Stimulated activated CD4-positive, alpha-beta T cell treated with anti-CD3 and anti-CD28 coated beads, Interleukin-4, amount 100 ng/mL, for 4 hours (primary cell): Measurements from ENCODE around the gene EEFSEC.
A peak's percentile ranks its signal among the peaks of the same experiment; 100 is the strongest.

Experiments
- DNase-seq, 2 experiments: peaks; one replicate each; pipeline ENCODE4 v3.0.0-alpha.2; 2020

The EEFSEC gene

DNA sequence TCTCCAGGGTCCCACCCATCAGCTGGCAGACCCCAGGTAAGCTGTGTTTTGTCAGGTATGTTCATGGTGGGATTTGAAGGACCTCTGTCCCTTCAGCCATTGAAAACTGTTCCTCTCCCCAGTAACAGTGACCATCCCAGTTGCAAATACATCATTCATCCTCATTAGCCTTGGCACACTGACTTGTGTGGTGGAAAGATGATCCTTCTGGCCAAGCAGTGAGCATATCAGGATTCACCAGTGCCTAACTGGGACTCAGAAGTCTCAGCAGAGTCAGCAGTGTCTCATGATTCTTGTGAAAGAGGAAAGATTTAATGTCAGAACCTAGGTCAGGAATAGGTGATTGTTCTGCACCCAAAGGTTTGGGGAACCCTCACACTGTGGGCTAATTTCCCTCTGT lies 223.2 kb downstream of the EEFSEC start:
- DNase-seq: no peak

GRCh38 chr3:128378631-128379347 lies 225.5 kb downstream of the EEFSEC start:
- no peak for DNase-seq

DNA sequence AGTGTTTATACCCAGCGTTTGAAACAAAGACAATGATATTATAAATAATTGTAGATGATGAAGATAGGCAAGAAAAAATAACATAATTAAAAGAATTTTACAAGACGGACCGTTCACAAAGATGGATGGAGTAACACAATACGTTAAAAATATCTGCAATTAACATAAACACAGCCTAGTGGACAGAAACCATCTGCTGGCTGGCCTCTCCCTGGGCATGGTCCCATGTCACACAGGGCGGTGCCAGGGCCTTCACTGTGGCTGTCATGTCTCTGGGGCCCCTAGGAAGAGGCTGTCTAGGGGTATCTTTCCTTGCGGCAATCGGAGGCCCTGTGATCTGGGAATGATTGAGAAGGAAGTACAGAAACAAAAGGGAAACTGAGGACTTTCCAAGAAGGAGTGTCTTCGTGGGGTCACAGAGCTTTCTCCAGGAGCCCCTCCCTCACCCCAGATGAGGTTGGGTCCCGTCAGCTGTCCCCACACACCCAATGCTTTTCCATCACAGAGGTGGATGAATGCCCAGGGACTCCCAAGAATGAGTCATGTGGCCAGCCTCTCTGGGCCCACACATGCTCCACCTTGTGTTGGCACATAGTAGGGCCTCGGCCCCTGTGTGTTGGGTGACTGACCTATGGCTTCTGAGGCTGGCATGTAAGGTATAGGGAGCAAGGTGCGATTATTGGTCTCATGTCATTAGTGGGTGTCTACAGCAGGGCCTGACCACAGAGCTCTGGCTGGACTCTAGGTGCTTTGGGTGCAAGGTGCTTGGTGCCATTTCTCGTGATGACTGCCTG lies 226.3 kb downstream of the EEFSEC start:
- DNase-seq: no peak

DNA sequence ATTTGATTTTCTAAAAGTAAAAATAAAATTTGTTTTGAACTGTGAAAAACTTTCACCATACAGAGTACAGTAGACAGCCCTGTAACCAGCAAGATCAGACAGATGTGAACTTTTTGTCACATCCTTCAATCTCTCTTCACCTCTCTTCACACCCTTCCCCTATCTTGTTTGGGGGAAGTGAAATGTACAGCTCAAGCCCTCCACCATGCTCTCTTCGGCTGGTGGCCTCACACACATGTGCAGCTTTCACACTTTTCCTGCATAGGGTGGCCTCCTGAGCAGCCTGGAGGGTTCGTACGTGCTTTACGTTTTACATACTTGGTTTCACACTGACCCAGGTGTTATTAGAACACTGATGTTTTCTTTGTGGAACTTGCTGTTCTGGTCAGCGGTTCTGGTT lies 227.0 kb downstream of the EEFSEC start:
- DNase-seq: no peak

- DNase-seq: no peak
These were observed 227.4 kb downstream of the EEFSEC start for GRCh38 chr3:128380719-128381118.

DNA sequence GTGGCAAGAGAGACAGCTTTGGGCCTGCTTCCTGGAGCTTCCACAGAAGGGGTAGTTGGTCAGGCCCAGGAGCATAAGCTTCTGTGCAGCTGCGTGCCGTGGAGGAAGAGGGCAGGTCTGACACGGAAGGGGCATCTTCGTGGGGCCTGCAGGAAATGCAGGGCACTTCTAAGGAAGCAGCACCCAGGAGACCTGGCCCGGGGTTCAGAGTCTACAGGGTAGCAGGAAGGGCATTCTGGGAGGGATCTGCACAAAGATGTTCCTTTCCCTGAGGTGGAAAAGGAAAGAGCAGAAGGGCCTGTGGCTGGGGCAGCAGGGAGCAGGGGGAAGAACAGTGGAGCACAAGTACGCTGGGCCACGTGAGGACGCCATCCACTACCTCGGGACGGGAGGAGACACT lies 228.3 kb downstream of the EEFSEC start:
- DNase-seq: no peak

GRCh38 chr3:128382221-128382807 lies 229.0 kb downstream of the EEFSEC start:
- no peak for DNase-seq

DNA sequence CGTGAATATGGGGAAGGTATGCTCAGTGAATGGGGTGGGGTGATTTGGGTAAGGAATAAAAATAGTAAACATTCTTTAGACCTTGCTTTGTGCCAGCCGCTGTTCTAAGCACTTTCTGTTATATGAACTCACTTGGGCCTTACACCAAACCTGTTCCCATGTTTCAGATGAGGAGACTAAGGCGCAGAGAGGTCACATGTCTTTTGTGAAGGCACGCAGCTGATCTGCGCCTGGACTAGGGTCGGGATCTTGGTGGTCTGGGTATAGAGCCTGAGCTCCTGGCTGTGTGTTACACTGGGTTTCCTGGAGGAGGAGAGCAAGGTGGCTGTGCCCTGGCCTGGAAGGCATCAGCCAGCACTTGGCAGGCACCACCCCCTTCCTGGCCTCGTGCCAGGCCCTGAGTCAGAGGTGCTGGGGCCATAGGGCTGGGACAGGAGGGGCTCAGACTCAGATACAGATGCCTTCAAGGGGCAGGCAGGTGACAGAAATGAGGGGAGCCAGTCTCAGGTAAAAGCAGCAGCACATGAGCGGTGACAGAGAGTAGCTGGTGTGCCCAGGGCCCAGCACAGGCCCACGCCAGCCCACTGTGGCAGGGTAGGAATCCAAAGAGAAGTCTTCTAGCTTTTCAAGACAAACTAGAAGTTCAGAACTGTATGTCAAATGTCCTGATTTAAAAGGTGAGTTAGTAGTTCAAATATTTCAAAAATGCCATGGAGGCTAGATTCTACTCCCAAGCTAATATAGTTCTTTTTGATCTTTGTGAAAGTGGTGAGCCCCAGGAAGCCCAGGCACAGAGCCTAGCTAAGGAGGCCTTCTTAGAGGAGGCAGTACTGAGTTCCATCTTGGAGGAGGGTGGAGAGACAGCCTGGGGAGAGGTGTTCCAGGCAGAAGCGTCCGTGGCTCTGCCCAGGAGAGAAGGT lies 230.3 kb downstream of the EEFSEC start:
- peak; percentile 22 to 50 for DNase-seq

DNA sequence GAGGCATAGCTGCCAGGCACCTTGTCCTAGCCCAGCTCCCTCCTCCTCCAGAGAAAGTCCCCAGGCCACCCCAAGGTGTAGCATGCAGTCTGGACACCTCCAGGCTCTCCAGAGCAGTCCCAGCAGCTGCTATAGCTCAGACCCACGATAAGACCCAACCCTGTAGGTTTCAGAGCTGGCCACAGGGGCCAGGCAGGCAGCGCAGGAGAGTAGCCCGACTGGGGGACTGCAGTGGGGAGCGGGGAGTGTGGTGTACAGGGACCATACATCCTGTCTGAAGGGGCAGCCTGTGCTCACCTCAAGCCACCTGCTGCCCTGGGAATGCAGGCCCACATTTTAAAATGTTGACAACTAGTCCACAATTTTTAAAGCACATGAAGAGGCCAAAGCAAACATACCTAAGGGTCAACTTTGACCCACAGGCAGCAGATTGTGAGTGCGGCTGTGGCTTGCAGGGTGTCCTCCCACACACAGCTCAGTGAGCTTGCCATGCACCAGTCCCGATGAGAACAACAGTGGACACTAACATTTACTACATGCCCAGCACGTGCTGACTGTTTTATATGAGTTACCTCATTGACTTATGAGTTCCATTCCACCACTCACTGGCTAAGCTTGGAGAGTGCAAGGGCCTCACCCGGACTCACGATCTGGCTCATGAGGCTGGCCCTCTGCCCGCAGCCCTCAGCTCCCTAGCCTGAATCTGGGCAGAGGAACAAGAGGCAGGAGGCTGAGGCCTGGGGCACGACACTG lies 232.0 kb downstream of the EEFSEC start:
- no peak for DNase-seq

- DNase-seq: no peak
These were observed 235.7 kb downstream of the EEFSEC start for GRCh38 chr3:128388932-128389331.

- DNase-seq: no peak
These were observed 237.6 kb downstream of the EEFSEC start for GRCh38 chr3:128390867-128391266.

DNA sequence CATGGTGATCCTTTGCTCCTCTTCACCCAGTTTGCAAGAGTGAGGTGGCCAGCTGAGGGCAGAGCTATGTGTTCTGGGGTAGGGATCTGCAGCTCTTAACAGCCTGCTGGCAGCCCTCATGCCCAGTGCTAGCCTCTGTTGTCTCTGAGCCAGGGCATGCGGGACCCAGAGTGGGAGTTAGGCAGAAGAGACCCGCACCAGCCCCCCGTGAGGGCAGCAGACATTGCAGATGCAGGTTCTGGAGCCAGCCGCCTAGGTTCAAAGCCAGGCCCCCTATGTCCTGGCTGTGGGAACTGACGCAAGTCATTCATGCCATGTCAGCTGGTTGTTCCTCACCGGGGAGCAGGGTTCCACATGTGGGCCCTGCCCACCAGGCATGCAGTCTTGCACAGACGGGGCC lies 238.7 kb downstream of the EEFSEC start:
- DNase-seq: no peak

GRCh38 chr3:128392818-128393544 lies 239.7 kb downstream of the EEFSEC start:
- DNase-seq: no peak

GRCh38 chr3:128394033-128394432 lies 240.8 kb downstream of the EEFSEC start:
- no peak for DNase-seq

DNA sequence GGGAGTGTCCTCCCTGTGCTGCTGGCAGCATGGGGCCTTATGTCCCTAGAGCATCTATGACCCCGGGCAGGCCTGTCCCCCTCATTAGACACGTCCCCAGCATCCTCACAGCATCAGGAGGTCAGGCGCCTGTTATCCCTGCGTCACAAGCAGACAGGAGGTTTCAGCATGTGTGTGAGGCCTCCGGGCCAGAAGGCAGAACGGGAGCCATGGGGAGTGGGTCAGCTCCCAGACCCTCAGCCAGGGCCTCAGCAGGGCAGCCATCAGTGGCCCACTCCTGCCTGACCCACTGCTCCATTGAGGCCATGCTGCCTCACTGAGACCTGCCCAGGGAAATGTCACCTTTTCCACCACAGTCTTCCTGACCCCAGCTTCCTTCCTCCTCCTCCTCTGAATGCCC lies 241.8 kb downstream of the EEFSEC start:
- no peak for DNase-seq

GRCh38 chr3:128395500-128396162 lies 242.3 kb downstream of the EEFSEC start:
- no peak for DNase-seq

DNA sequence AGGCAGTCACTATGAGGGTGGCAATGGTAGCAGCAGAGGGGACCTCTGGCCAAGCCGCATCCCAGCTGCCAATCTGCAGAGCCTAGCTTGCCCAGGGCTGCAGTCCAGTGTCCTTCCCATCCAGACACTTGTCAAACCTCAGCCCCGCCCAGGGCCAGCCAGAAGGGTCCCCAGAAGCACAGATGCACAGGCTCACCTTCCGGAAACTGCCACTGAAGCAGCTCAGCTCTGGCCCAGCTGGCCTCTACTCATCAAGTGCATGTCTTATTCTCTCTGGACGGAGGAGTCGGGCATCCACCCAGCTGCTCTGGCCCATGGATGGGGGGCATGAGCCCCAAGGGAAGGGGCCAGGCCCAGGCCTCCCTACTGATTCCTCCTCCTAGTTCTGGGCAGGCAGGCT lies 244.2 kb downstream of the EEFSEC start:
- no peak for DNase-seq

DNA sequence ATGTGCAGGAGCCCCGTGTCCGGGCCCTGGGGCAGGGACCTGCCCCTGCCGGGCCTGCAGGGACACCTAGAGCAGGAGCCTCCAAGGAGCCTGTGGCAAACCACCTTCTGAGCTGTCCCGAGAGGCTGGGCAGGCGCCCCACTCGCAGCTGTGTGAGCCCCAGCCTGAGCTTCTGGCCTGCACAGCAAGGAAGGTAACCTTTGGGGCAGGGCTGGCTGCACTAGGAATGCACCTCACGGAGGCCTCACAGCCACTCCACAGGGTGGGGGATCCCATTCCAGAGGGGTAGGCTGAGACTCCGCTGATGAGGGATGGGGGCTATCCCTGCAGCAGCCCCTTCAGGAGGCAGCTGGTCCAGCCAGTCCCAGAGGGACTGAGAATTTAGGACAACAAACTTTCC lies 245.3 kb downstream of the EEFSEC start:
- DNase-seq: no peak

DNA sequence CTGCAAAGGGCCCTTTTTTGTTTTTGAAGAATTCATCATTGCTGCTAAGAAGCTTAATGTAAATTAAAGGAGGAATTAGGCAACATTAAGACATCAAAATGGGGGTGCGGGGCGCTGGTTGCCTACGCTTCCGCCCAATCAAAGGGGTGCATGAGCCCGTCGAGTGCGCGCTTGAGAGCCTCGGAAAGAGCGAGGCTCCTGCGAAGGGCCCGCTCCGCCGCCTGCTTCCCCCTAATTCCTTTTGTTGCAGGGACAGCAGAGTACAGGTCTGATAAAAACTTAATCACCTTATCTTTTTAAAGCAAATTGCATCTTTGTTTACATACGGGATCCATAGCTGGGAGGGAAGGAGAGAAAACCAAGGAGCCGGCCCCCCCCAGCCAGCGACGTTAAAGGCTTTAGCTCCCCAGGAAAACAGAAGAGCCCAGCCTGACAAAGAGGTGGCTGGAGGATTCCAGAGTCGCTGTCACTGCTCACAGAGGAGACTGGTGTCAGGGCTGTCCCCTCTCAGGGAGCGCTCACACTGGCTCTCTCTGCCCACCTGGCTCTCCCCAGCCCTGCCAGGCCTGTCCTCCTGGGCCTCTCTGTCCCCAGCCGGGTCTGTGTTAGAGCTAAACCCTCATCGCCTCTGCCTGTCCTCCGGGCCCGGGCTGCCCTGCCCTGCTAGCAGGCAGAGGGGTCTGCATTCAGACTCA lies 246.1 kb downstream of the EEFSEC start:
- no peak for DNase-seq

GRCh38 chr3:128400671-128401070 lies 247.4 kb downstream of the EEFSEC start:
- DNase-seq: no peak
